ENCODE data around the gene RIMBP2.

The RIMBP2 gene

GRCh38 chr12:130391186-130391585 is 324.9 kb downstream of the RIMBP2 start:
- DNase-seq, result no peak

- DNase-seq, result no peak
Measured at GRCh38 chr12:130385193-130385592, 330.9 kb downstream of the RIMBP2 start.

GRCh38 chr12:130384234-130384633 is 331.9 kb downstream of the RIMBP2 start:
- no peak for DNase-seq

- no peak for DNase-seq
Measured at GRCh38 chr12:130382818-130383217, 333.3 kb downstream of the RIMBP2 start.

GRCh38 chr12:130375296-130376287 is 340.5 kb downstream of the RIMBP2 start:
- no peak for DNase-seq

- DNase-seq, result no peak
Measured at GRCh38 chr12:130374083-130374482, 342.0 kb downstream of the RIMBP2 start.

GRCh38 chr12:130372936-130373335 is 343.2 kb downstream of the RIMBP2 start:
- DNase-seq, result no peak

GRCh38 chr12:130371296-130371695 is 344.8 kb downstream of the RIMBP2 start:
- DNase-seq, result no peak

GRCh38 chr12:130369816-130370215 is 346.3 kb downstream of the RIMBP2 start:
- no peak for DNase-seq

GRCh38 chr12:130367523-130367922 is 348.6 kb downstream of the RIMBP2 start:
- DNase-seq, result no peak

GRCh38 chr12:130367003-130367402 is 349.1 kb downstream of the RIMBP2 start:
- no peak for DNase-seq

GRCh38 chr12:130366159-130366558 is 349.9 kb downstream of the RIMBP2 start:
- DNase-seq, result no peak

GRCh38 chr12:130364578-130364977 is 351.5 kb downstream of the RIMBP2 start:
- DNase-seq, result no peak

GRCh38 chr12:130362060-130362459 is 354.0 kb downstream of the RIMBP2 start:
- DNase-seq, result no peak

GRCh38 chr12:130357729-130358330 is 358.3 kb downstream of the RIMBP2 start:
- DNase-seq, result no peak

- DNase-seq, result no peak
Measured at GRCh38 chr12:130357241-130357640, 358.9 kb downstream of the RIMBP2 start.

- no peak for DNase-seq
Measured at GRCh38 chr12:130356222-130356621, 359.9 kb downstream of the RIMBP2 start.

GRCh38 chr12:130354407-130354806 is 361.7 kb downstream of the RIMBP2 start:
- DNase-seq, result no peak

- DNase-seq, result no peak
Measured at GRCh38 chr12:130353081-130353480, 363.0 kb downstream of the RIMBP2 start.

GRCh38 chr12:130351326-130351725 is 364.8 kb downstream of the RIMBP2 start:
- no peak for DNase-seq

- no peak for DNase-seq
Measured at GRCh38 chr12:130350715-130351114, 365.4 kb downstream of the RIMBP2 start.

- no peak for DNase-seq
Measured at GRCh38 chr12:130347588-130347987, 368.5 kb downstream of the RIMBP2 start.

Data from GDM1 (cell line).